ENCODE results near the gene GABPB2. TPM values are rescaled to one million over a fixed set of nuclear protein-coding genes. Genes with fewer than 3 reads are reported as not detected.

GABPB2 gene
- total RNA-seq, 4 donors from 2014 or later: 16.5 to 23.5 (median 20.6) TPM

- TF ChIP-seq CTCF (IDR thresholded peaks at IDR 0.05; ENCODE audit: low read depth): no peak
Measured at GRCh38 chr1:151072224-151072623, 1.7 kb downstream of the GABPB2 start.

- no peak for TF ChIP-seq CTCF (IDR thresholded peaks at IDR 0.05; ENCODE audit: low read depth)
Measured at GRCh38 chr1:151085953-151086559, 15.5 kb downstream of the GABPB2 start.

GRCh38 chr1:151098126-151098525 is 27.6 kb downstream of the GABPB2 start:
- no peak for TF ChIP-seq CTCF (IDR thresholded peaks at IDR 0.05; ENCODE audit: low read depth)

- no peak for TF ChIP-seq CTCF (IDR thresholded peaks at IDR 0.05; ENCODE audit: low read depth)
Measured at GRCh38 chr1:151104630-151105029, 34.1 kb downstream of the GABPB2 start.

GRCh38 chr1:151106894-151107293 is 36.3 kb downstream of the GABPB2 start:
- TF ChIP-seq CTCF (IDR thresholded peaks at IDR 0.05; ENCODE audit: low read depth): no peak

GRCh38 chr1:151108331-151108730 is 37.8 kb downstream of the GABPB2 start:
- TF ChIP-seq CTCF (IDR thresholded peaks at IDR 0.05; ENCODE audit: low read depth): no peak

- no peak for TF ChIP-seq CTCF (IDR thresholded peaks at IDR 0.05; ENCODE audit: low read depth)
Measured at GRCh38 chr1:151113877-151114276, 43.3 kb downstream of the GABPB2 start.
